ENCODE results near the gene RNF14. TPM values are rescaled to one million over a fixed set of nuclear protein-coding genes. Genes with fewer than 3 reads are reported as not detected.

Gene RNF14
- total and polyA plus RNA-seq, 2 experiments from 2014 or later: 8.9 to 19.0 TPM

DNA sequence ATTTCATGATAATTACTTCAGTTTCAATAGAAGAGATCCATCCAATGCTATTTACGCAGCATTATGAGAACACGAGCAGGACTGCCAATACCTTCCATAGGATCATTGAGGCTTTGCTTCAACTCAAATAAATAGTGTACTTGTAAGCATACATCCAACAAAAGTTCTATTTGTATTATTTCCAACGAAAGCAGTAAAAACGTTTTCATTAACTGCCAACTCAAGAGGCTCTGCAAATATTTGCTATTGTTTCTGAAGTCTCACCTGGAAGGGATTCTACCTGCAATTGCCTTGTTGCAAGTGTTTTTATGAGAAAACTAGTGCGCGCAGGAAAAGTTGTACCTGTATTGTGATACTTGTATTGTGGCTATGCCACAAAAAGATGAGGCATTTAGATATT is 54.9 kb downstream of the RNF14 start:
- Mint-ChIP-seq H3K4me3 (peak overlapping the region; percentile 82; the same call in 2 of the 3 replicates), H3K27me3 (ENCODE audit: insufficient read depth, low read depth, poor library complexity) (peaks cover 5% of the 10 kb centered on the region), H3K36me3 (ENCODE audit: low read depth) (peaks cover 5% of the 10 kb centered on the region; the same call in 2 of the 3 replicates), H3K27ac (no peak overlapping the region), H3K4me1 (peaks cover 6% of the 10 kb centered on the region; the same call in 2 of the 3 replicates), H3K9me3 (peaks cover 13% of the 10 kb centered on the region; the same call in 2 of the 3 replicates)
- Histone ChIP-seq H3K79me2 (replicated peaks; ENCODE audit: insufficient read depth) (no peaks in the 10 kb centered on the region), H3K27me3 (ENCODE audit: insufficient read depth) (no peaks in the 10 kb centered on the region), H3K4me2 (peak overlapping the region; percentile 72), H3K4me1 (ENCODE audit: insufficient read depth) (no peaks in the 10 kb centered on the region), H4K20me1 (replicated peaks; ENCODE audit: insufficient read depth) (no peaks in the 10 kb centered on the region), H3F3A (replicated peaks; ENCODE audit: low read depth) (peaks cover 3% of the 10 kb centered on the region; the same call in 1 of the 2 replicates), H3K4me3 (peak overlapping the region; percentile 52), H3K36me3 (ENCODE audit: insufficient read depth) (no peaks in the 10 kb centered on the region), H3K27ac (ENCODE audit: low read depth) (no peak overlapping the region), H2AFZ (no peak overlapping the region), H3K9me2 (ENCODE audit: insufficient read depth) (no peaks in the 10 kb centered on the region)
- DNase-seq (ENCODE audit: low spot score): no peak
- TF ChIP-seq, protein P1, sequence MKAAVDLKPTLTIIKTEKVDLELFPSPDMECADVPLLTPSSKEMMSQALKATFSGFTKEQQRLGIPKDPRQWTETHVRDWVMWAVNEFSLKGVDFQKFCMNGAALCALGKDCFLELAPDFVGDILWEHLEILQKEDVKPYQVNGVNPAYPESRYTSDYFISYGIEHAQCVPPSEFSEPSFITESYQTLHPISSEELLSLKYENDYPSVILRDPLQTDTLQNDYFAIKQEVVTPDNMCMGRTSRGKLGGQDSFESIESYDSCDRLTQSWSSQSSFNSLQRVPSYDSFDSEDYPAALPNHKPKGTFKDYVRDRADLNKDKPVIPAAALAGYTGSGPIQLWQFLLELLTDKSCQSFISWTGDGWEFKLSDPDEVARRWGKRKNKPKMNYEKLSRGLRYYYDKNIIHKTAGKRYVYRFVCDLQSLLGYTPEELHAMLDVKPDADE (IDR thresholded peaks at IDR 0.05): no peak
- TF ChIP-seq, protein P2, sequence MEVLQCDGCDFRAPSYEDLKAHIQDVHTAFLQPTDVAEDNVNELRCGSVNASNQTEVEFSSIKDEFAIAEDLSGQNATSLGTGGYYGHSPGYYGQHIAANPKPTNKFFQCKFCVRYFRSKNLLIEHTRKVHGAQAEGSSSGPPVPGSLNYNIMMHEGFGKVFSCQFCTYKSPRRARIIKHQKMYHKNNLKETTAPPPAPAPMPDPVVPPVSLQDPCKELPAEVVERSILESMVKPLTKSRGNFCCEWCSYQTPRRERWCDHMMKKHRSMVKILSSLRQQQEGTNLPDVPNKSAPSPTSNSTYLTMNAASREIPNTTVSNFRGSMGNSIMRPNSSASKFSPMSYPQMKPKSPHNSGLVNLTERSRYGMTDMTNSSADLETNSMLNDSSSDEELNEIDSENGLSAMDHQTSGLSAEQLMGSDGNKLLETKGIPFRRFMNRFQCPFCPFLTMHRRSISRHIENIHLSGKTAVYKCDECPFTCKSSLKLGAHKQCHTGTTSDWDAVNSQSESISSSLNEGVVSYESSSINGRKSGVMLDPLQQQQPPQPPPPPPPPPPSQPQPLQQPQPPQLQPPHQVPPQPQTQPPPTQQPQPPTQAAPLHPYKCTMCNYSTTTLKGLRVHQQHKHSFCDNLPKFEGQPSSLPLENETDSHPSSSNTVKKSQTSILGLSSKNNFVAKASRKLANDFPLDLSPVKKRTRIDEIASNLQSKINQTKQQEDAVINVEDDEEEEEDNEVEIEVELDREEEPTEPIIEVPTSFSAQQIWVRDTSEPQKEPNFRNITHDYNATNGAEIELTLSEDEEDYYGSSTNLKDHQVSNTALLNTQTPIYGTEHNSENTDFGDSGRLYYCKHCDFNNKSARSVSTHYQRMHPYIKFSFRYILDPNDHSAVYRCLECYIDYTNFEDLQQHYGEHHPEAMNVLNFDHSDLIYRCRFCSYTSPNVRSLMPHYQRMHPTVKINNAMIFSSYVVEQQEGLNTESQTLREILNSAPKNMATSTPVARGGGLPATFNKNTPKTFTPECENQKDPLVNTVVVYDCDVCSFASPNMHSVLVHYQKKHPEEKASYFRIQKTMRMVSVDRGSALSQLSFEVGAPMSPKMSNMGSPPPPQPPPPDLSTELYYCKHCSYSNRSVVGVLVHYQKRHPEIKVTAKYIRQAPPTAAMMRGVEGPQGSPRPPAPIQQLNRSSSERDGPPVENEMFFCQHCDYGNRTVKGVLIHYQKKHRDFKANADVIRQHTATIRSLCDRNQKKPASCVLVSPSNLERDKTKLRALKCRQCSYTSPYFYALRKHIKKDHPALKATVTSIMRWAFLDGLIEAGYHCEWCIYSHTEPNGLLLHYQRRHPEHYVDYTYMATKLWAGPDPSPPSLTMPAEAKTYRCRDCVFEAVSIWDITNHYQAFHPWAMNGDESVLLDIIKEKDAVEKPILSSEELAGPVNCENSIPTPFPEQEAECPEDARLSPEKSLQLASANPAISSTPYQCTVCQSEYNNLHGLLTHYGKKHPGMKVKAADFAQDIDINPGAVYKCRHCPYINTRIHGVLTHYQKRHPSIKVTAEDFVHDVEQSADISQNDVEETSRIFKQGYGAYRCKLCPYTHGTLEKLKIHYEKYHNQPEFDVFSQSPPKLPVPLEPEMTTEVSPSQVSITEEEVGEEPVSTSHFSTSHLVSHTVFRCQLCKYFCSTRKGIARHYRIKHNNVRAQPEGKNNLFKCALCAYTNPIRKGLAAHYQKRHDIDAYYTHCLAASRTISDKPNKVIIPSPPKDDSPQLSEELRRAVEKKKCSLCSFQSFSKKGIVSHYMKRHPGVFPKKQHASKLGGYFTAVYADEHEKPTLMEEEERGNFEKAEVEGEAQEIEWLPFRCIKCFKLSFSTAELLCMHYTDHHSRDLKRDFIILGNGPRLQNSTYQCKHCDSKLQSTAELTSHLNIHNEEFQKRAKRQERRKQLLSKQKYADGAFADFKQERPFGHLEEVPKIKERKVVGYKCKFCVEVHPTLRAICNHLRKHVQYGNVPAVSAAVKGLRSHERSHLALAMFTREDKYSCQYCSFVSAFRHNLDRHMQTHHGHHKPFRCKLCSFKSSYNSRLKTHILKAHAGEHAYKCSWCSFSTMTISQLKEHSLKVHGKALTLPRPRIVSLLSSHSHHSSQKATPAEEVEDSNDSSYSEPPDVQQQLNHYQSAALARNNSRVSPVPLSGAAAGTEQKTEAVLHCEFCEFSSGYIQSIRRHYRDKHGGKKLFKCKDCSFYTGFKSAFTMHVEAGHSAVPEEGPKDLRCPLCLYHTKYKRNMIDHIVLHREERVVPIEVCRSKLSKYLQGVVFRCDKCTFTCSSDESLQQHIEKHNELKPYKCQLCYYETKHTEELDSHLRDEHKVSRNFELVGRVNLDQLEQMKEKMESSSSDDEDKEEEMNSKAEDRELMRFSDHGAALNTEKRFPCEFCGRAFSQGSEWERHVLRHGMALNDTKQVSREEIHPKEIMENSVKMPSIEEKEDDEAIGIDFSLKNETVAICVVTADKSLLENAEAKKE (CRISPR knock-in tag; IDR thresholded peaks at IDR 0.05): no peak
- no peak for TF ChIP-seq ZNF331 (CRISPR knock-in tag; IDR thresholded peaks at IDR 0.05; ENCODE audit: low read depth)
- TF ChIP-seq JUNB (IDR thresholded peaks at IDR 0.05; ENCODE audit: unreplicated experiment): no peak
- TF ChIP-seq CREB1 (CRISPR knock-in tag; IDR thresholded peaks at IDR 0.05; ENCODE audit: low read depth): no peak
- TF ChIP-seq EZH2phosphoT487 (IDR thresholded peaks at IDR 0.05; ENCODE audit: unreplicated experiment): no peak
- no peak for TF ChIP-seq POLR2AphosphoS5 (IDR thresholded peaks at IDR 0.05; ENCODE audit: low read depth)
- TF ChIP-seq ZNF114 (CRISPR knock-in tag; IDR thresholded peaks at IDR 0.05): no peak
- no peak for TF ChIP-seq NANOG (IDR thresholded peaks at IDR 0.05; ENCODE audit: borderline replicate concordance)
- TF ChIP-seq, protein P3, sequence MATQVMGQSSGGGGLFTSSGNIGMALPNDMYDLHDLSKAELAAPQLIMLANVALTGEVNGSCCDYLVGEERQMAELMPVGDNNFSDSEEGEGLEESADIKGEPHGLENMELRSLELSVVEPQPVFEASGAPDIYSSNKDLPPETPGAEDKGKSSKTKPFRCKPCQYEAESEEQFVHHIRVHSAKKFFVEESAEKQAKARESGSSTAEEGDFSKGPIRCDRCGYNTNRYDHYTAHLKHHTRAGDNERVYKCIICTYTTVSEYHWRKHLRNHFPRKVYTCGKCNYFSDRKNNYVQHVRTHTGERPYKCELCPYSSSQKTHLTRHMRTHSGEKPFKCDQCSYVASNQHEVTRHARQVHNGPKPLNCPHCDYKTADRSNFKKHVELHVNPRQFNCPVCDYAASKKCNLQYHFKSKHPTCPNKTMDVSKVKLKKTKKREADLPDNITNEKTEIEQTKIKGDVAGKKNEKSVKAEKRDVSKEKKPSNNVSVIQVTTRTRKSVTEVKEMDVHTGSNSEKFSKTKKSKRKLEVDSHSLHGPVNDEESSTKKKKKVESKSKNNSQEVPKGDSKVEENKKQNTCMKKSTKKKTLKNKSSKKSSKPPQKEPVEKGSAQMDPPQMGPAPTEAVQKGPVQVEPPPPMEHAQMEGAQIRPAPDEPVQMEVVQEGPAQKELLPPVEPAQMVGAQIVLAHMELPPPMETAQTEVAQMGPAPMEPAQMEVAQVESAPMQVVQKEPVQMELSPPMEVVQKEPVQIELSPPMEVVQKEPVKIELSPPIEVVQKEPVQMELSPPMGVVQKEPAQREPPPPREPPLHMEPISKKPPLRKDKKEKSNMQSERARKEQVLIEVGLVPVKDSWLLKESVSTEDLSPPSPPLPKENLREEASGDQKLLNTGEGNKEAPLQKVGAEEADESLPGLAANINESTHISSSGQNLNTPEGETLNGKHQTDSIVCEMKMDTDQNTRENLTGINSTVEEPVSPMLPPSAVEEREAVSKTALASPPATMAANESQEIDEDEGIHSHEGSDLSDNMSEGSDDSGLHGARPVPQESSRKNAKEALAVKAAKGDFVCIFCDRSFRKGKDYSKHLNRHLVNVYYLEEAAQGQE (IDR thresholded peaks at IDR 0.05; ENCODE audit: unreplicated experiment): no peak
- no peak for TF ChIP-seq EZH2 (IDR thresholded peaks at IDR 0.05; ENCODE audit: low read depth, unreplicated experiment)
- TF ChIP-seq STAT1 (IDR thresholded peaks at IDR 0.05; ENCODE audit: unreplicated experiment): no peak
- TF ChIP-seq, protein P4, sequence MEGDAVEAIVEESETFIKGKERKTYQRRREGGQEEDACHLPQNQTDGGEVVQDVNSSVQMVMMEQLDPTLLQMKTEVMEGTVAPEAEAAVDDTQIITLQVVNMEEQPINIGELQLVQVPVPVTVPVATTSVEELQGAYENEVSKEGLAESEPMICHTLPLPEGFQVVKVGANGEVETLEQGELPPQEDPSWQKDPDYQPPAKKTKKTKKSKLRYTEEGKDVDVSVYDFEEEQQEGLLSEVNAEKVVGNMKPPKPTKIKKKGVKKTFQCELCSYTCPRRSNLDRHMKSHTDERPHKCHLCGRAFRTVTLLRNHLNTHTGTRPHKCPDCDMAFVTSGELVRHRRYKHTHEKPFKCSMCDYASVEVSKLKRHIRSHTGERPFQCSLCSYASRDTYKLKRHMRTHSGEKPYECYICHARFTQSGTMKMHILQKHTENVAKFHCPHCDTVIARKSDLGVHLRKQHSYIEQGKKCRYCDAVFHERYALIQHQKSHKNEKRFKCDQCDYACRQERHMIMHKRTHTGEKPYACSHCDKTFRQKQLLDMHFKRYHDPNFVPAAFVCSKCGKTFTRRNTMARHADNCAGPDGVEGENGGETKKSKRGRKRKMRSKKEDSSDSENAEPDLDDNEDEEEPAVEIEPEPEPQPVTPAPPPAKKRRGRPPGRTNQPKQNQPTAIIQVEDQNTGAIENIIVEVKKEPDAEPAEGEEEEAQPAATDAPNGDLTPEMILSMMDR (conservative IDR thresholded peaks at IDR 0.05; ENCODE audit: low read depth in 2 of 2): no peak
- ATAC-seq: no peak
